Vagina (tissue), 2 donors: ENCODE results near the gene PPARA.

Experiments used
- POLR2A ChIP-seq, 2 donors: fragments of 450-650 bp; IDR thresholded peaks; one replicate each; pipeline ENCODE4 v1.6.1; 2017; ENCODE audit warnings: antibody characterized with exemption in 2 of 2, mild to moderate bottlenecking in 2 of 2, moderate library complexity in 2 of 2
- POLR2AphosphoS5 ChIP-seq, 2 donors: sonication (generic); formaldehyde crosslinking; IDR thresholded peaks; one replicate each; pipeline ENCODE4 v1.9.0; 2017; ENCODE audit warnings: antibody characterized with exemption in 2 of 2, mild to moderate bottlenecking in 2 of 2, low read depth in 1 of 2; ENCODE audit not compliant: insufficient read depth in 1 of 2
- TF ChIP-seq, protein P1 (sequence below), 3 experiments: fragments of 450-650 bp in 2 of 3; fragments of 200-600 bp in 1 of 3; sonication (generic) in 1 of 3; IDR thresholded peaks; one replicate each; pipeline ENCODE4 v1.5.1; 2017 to 2019; ENCODE audit warnings: antibody characterized with exemption in 3 of 3, mild to moderate bottlenecking in 2 of 3, moderate library complexity in 2 of 3

- TF ChIP-seq, protein P1, sequence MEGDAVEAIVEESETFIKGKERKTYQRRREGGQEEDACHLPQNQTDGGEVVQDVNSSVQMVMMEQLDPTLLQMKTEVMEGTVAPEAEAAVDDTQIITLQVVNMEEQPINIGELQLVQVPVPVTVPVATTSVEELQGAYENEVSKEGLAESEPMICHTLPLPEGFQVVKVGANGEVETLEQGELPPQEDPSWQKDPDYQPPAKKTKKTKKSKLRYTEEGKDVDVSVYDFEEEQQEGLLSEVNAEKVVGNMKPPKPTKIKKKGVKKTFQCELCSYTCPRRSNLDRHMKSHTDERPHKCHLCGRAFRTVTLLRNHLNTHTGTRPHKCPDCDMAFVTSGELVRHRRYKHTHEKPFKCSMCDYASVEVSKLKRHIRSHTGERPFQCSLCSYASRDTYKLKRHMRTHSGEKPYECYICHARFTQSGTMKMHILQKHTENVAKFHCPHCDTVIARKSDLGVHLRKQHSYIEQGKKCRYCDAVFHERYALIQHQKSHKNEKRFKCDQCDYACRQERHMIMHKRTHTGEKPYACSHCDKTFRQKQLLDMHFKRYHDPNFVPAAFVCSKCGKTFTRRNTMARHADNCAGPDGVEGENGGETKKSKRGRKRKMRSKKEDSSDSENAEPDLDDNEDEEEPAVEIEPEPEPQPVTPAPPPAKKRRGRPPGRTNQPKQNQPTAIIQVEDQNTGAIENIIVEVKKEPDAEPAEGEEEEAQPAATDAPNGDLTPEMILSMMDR (IDR thresholded peaks at IDR 0.05) = no peak
- no peak for TF ChIP-seq POLR2A (IDR thresholded peaks at IDR 0.05)
- TF ChIP-seq POLR2AphosphoS5 (IDR thresholded peaks at IDR 0.05; ENCODE audit: insufficient read depth in 1 of 2, low read depth in 1 of 2) = peak in 1 of 2 donors; percentile 39
These were observed 44.6 kb upstream of the PPARA start for GRCh38 chr22:46105494-46106278.
